Transverse colon (tissue), 4 donors: ENCODE results near the gene BTBD17. TPM values are rescaled to one million over a fixed set of nuclear protein-coding genes. Genes with fewer than 3 reads are reported as not detected.

Experiments used
- DNase-seq: peaks from one replicate; pipeline ENCODE4 v3.0.0-alpha.2; 2019
- H3K27ac ChIP-seq, 4 donors: fragments of 200-600 bp; sonication (generic); 2 replicates each; pipeline ENCODE4 v1.5.1; 2016 to 2018; ENCODE audit warnings: inconsistent platforms in 4 of 4
- H3K27me3 ChIP-seq: fragments of 200-600 bp; sonication (generic); 2 replicates; pipeline ENCODE4 v1.5.1; 2017; ENCODE audit warnings: inconsistent platforms
- H3K36me3 ChIP-seq, 4 donors: fragments of 200-600 bp; sonication (generic); 2 replicates each; pipeline ENCODE4 v1.5.1; 2017 to 2019; ENCODE audit warnings: inconsistent platforms in 4 of 4
- H3K4me1 ChIP-seq, 4 donors: fragments of 200-600 bp; sonication (generic); 2 replicates each; pipeline ENCODE4 v1.5.1; 2017 to 2020; ENCODE audit warnings: inconsistent platforms in 4 of 4
- H3K4me3 ChIP-seq, 4 donors: fragments of 200-600 bp; sonication (generic); 1 replicate in 1 of 4; 2 replicates in 3 of 4; pipeline versions ENCODE4 v1.5.1 to v1.6.1; 2017 to 2019; ENCODE audit warnings: inconsistent platforms in 4 of 4
- H3K9me3 ChIP-seq, 2 donors: fragments of 200-600 bp; sonication (generic); 2 replicates each; pipeline ENCODE4 v1.5.1; 2017 to 2019; ENCODE audit warnings: inconsistent platforms in 2 of 2
- EP300 ChIP-seq: sonication (generic); formaldehyde crosslinking; IDR thresholded peaks from one replicate; pipeline ENCODE4 v1.6.1; 2017; ENCODE audit warnings: antibody characterized with exemption, low read depth
- POLR2A ChIP-seq: fragments of 450-650 bp; IDR thresholded peaks from one replicate; pipeline ENCODE4 v1.6.1; 2016; ENCODE audit warnings: antibody characterized with exemption, mild to moderate bottlenecking, moderate library complexity
- POLR2AphosphoS5 ChIP-seq, 3 donors: sonication (generic); formaldehyde crosslinking; IDR thresholded peaks; one replicate each; pipeline ENCODE4 v1.6.1; 2016; ENCODE audit warnings: antibody characterized with exemption in 3 of 3
- WGBS, 2 donors: methylation state at CpG; one replicate each; pipeline ENCODE4 v1.1.5; 2018; ENCODE audit warnings: low coverage in 1 of 2; 5-methylcytosine and 5-hydroxymethylcytosine counted together
- in situ Hi-C, 4 donors: fragments of 200-750 bp; cut with MboI; loops; one replicate each; pipeline versions ENCODE4 v1.15.0 to v1.15.1; 2017; ENCODE audit warnings: low sequenced_read_pairs in 3 of 4, low pct_ligation_motif_present in 1 of 4, low pct_unique_long_range_greater_than_20kb in 1 of 4
- intact Hi-C: fragments of 100-400 bp; cut with DNase I; formaldehyde crosslinking; loops from one replicate; pipeline ENCODE4 v1.15.1; 2023; ENCODE audit warnings: low total_unique reads
- total RNA-seq, 4 donors: library from RNA; depleted of rRNA; stranded (reverse); fragments of >200 nt; gene quantifications; one replicate each; pipeline ENCODE4 v1.1.0, GENCODE V29; 2016
- TF ChIP-seq, protein P1 (sequence below), 5 experiments: fragments of 200-600 bp in 3 of 5; fragments of 450-650 bp in 2 of 5; sonication (generic) in 3 of 5; IDR thresholded peaks; 1 replicate in 2 of 5; 2 replicates in 3 of 5; pipeline ENCODE4 v1.5.1; 2016 to 2017; ENCODE audit warnings: antibody characterized with exemption in 5 of 5, inconsistent platforms in 3 of 5, mild to moderate bottlenecking in 2 of 5, moderate library complexity in 1 of 5

The BTBD17 gene
- total RNA-seq, 4 donors from 2014 or later: not detected

DNA sequence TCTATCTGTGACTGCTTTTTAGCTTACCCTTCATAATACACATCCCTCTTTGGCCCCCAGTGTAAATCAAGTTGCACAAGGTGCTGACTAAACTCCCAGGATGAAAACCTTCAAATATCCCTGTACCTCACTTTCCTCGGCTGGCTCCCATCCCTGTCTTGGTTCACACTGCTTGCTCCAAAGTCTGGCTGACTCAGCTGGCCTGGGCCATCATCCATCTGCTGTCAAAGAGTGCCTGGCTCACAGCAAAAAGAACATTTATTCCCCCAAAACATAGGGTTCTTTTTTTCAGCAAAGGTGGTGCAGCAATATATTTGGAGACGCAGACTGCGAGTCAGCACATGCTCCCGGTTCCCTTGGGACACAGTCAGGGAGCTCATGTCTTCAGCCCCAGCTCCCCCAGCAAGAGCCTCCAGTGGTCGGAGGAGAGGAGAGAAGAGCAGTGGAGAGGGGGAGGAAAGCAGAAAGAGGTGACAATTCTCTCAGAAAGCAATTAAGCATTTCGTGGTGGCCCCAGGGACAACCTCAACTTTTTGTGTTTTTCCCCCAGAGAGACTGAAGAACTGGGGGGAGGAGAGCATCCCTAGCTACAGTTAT lies 31.8 kb upstream of the BTBD17 start:
- H3K9me3 ChIP-seq: no peaks in the 10 kb centered on the region
- H3K4me3 ChIP-seq: no peak overlapping the region
- in situ Hi-C loops (no loop called here), intact Hi-C loops (no loop called here)
- H3K27me3 ChIP-seq: no peaks in the 10 kb centered on the region
- H3K36me3 ChIP-seq: no peaks in the 10 kb centered on the region
- no peak overlapping the region for H3K27ac ChIP-seq
- TF ChIP-seq, protein P1, sequence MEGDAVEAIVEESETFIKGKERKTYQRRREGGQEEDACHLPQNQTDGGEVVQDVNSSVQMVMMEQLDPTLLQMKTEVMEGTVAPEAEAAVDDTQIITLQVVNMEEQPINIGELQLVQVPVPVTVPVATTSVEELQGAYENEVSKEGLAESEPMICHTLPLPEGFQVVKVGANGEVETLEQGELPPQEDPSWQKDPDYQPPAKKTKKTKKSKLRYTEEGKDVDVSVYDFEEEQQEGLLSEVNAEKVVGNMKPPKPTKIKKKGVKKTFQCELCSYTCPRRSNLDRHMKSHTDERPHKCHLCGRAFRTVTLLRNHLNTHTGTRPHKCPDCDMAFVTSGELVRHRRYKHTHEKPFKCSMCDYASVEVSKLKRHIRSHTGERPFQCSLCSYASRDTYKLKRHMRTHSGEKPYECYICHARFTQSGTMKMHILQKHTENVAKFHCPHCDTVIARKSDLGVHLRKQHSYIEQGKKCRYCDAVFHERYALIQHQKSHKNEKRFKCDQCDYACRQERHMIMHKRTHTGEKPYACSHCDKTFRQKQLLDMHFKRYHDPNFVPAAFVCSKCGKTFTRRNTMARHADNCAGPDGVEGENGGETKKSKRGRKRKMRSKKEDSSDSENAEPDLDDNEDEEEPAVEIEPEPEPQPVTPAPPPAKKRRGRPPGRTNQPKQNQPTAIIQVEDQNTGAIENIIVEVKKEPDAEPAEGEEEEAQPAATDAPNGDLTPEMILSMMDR (IDR thresholded peaks at IDR 0.05): no peak
- TF ChIP-seq POLR2A (no peak), EP300 (no peak), POLR2AphosphoS5 (IDR thresholded peaks at IDR 0.05) (no peak)
- WGBS, 2 donors: 35 to 82% methylated on average over 2 to 6 of the region's 6 CpGs
- no peak for DNase-seq
- peaks cover 0 to 7% (median 0%) of the 10 kb centered on the region in 4 donors for H3K4me1 ChIP-seq

DNA sequence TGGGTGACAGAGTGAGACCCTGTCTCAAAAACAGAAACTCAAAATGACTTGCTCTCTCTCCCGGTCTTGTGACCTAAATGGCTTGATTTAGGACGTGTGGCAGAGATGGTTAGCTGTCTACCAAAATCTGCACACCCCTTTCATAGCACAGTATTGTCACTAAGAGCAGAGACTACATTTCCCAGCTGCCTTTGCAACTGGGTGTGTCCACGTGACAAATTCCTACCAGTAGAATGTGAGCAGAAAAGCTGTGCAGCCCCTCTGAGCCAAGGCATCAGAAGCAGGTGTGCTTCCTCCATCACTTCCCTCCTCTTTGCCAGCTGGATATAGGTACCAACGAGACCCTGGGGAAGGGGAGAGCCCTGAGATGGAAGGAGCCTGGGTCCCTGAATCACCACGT lies 31.2 kb upstream of the BTBD17 start:
- 50 to 73% methylated on average over 1 to 5 of the region's 5 CpGs for WGBS, 2 donors
- DNase-seq: no peak
- H3K36me3 ChIP-seq: no peaks in the 10 kb centered on the region
- peaks cover 0 to 7% (median 0%) of the 10 kb centered on the region in 4 donors for H3K4me1 ChIP-seq
- intact Hi-C loops (no loop called here), in situ Hi-C loops (no loop called here)
- no peak overlapping the region for H3K27ac ChIP-seq
- H3K27me3 ChIP-seq: no peaks in the 10 kb centered on the region
- no peaks in the 10 kb centered on the region for H3K9me3 ChIP-seq
- no peak overlapping the region for H3K4me3 ChIP-seq
- TF ChIP-seq EP300: no peak
- TF ChIP-seq POLR2A: no peak
- TF ChIP-seq POLR2AphosphoS5 (IDR thresholded peaks at IDR 0.05): no peak
- TF ChIP-seq, protein P1 (IDR thresholded peaks at IDR 0.05): no peak

DNA sequence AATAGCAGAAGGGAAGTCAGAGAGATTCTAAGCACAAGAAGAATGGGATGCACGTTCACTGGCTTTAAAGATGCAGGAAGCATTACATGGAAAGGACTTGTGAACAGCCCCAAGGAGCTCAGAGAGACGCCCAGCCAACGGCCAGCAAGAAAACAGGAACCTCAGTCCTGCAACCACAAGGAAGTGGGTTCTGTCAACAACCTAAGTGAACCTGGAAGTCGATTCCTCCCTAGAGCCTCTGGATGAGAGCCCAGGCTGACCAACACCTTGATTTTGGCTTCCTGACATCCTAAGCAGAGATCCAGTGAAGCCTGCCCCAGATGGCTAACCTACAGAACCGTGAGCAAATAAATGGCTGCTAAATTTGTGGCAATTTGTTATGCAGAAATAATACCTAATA lies 30.1 kb upstream of the BTBD17 start:
- TF ChIP-seq EP300 (no peak), POLR2A (no peak), POLR2AphosphoS5 (IDR thresholded peaks at IDR 0.05) (no peak)
- TF ChIP-seq, protein P1 (IDR thresholded peaks at IDR 0.05): no peak

DNA sequence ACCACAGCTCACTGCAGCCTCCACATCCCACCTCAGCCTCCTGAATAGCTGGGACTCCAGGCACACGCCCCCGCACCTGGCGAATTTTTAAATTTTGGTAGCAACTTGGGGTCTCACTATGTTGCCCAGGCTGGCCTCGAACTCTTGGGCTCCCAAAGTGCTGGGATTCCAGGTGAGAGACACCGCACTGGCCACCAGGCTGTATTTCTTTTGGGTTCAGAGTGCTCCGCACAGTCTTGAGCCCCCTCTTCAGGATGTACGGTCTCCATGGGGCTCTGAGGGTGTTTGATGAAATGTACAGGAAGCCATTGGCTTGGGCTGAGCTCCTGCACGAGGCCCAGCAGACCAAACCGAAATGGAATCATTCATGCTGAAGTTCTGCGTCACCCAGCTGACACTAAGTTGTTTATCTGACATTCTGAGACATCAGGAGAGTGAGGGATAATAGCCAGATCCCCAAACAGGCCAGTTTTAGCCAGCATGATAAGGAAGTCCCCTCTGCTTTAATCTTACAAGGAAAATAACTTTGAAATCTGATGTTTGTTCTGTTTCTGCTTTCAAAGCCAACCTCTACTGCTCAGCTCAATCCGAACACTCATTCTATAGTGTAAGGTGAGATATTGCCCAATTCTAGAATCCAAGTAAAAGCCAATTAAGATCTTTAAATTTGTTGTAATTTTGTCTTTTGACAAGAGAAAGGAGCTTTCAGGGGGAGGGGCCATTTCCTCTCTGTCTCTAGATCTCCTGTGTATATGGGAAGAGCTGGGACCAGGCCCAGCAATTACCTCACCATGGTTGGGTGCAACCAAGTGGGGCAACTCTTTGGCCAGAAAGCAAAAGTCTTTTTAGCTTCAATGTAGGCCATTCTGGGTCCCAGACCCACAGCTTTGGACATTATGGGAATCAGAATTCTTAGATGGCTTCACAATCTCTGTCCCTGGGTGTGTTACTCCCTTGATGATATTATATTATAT lies 29.3 kb upstream of the BTBD17 start:
- DNase-seq: no peak
- Histone ChIP-seq H3K4me3 (no peak overlapping the region), H3K27me3 (no peaks in the 10 kb centered on the region), H3K36me3 (no peaks in the 10 kb centered on the region), H3K9me3 (no peaks in the 10 kb centered on the region), H3K27ac (no peak overlapping the region), H3K4me1 (peaks cover 0 to 9% (median 5%) of the 10 kb centered on the region in 4 donors)
- TF ChIP-seq, protein P1 (IDR thresholded peaks at IDR 0.05): no peak
- TF ChIP-seq POLR2A: no peak
- no peak for TF ChIP-seq POLR2AphosphoS5 (IDR thresholded peaks at IDR 0.05)
- no peak for TF ChIP-seq EP300
- in situ Hi-C loops (no loop called here), intact Hi-C loops (no loop called here)
- 77% methylated on average over 11 of the region's 11 CpGs; no CpG with 5 or more reads in 1 of the 2 donors for WGBS, 2 donors

More for the DNA sequence above, 30.1 kb upstream of the BTBD17 start:
- in situ Hi-C loops (no loop called here), intact Hi-C loops (no loop called here)
- DNase-seq: no peak
- Histone ChIP-seq H3K36me3 (no peaks in the 10 kb centered on the region), H3K9me3 (no peaks in the 10 kb centered on the region), H3K27me3 (no peaks in the 10 kb centered on the region), H3K4me3 (no peak overlapping the region), H3K4me1 (peaks cover 0 to 9% (median 5%) of the 10 kb centered on the region in 4 donors), H3K27ac (no peak overlapping the region)
- 66% methylated on average over 5 of the region's 5 CpGs; no CpG with 5 or more reads in 1 of the 2 donors for WGBS, 2 donors
